Activated naive CD8-positive, alpha-beta T cell treated with anti-CD3 and anti-CD28 coated beads for 36 hours (primary cell): ENCODE data around the gene C6orf15. TPM values are rescaled to one million over a fixed set of nuclear protein-coding genes. Genes with fewer than 3 reads are reported as not detected.
A peak's percentile ranks its signal among the peaks of the same experiment; 100 is the strongest.

ENCODE experiments used
- DNase-seq: peaks from one replicate; pipeline ENCODE4 v3.0.0; 2021
- H3K27ac Mint-ChIP-seq: one replicate; pipeline ENCODE4 v1.8.0; 2022; ENCODE audit warnings: mild to moderate bottlenecking, moderate library complexity, mixed read lengths
- H3K27me3 Mint-ChIP-seq: one replicate; pipeline ENCODE4 v1.8.0; 2022; ENCODE audit warnings: mild to moderate bottlenecking, mixed read lengths
- H3K36me3 Mint-ChIP-seq: one replicate; pipeline ENCODE4 v1.8.0; 2021; ENCODE audit warnings: mild to moderate bottlenecking, mixed read lengths
- H3K4me1 Mint-ChIP-seq: one replicate; pipeline ENCODE4 v1.8.0; 2021; ENCODE audit warnings: mixed read lengths
- H3K4me3 Mint-ChIP-seq: one replicate; pipeline ENCODE4 v1.8.0; 2022; ENCODE audit warnings: mild to moderate bottlenecking, moderate library complexity, mixed read lengths
- H3K9me3 Mint-ChIP-seq: one replicate; pipeline ENCODE4 v1.8.0; 2022; ENCODE audit warnings: mixed read lengths
- total RNA-seq, 2 experiments: library from RNA; stranded (reverse); gene quantifications; one replicate each; pipeline ENCODE4 v1.2.3, GENCODE V29; 2021

Gene C6orf15
- total RNA-seq, 2 experiments from 2014 or later = not detected

DNA sequence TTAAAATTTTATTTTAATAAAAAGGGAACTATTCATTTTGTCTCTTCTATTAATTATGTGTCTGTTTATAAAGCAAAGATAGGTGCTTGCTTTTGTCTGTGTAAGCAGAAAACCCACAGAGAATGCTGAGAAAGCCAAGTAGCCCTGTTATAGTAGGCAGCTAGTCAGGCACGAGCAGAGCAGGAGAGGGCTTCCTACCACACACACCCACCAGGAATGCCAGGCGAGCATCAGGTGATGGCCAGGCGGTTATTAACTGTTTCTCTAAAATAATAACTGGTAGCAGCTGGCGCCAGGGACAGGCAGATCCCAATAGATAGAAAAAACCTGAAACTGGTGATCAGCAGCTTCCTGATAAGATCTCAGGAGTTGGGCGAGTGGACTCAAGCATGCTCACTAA, 15.7 kb downstream of the C6orf15 start:
- Mint-ChIP-seq H3K9me3 (no peaks in the 10 kb centered on the region), H3K27ac (no peak overlapping the region), H3K4me3 (no peak overlapping the region), H3K4me1 (peaks cover 28% of the 10 kb centered on the region), H3K36me3 (no peaks in the 10 kb centered on the region), H3K27me3 (no peaks in the 10 kb centered on the region)
- no peak for DNase-seq

DNA sequence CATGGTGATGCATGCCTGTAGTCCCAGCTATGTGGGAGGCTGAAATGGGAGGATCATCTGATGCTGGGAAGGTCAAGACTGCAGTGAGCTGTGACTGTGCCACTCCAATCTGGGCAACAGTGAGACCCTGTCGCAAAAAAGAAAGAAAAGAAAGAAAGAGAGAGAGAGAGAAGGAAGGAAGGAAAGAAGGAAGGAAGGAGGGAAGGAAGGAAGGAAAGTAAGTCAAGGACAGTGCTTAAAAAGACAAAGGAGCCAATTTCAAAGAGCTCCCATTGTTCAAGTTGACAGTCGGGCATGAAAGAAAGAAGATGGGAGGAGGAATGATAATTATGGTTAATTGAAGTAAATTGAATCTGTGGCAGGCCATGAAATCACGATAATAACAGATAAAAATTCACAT, 16.2 kb downstream of the C6orf15 start:
- Mint-ChIP-seq H3K4me1 (peaks cover 28% of the 10 kb centered on the region), H3K4me3 (no peak overlapping the region), H3K27ac (no peak overlapping the region), H3K36me3 (no peaks in the 10 kb centered on the region), H3K27me3 (no peaks in the 10 kb centered on the region), H3K9me3 (no peaks in the 10 kb centered on the region)
- no peak for DNase-seq

DNA sequence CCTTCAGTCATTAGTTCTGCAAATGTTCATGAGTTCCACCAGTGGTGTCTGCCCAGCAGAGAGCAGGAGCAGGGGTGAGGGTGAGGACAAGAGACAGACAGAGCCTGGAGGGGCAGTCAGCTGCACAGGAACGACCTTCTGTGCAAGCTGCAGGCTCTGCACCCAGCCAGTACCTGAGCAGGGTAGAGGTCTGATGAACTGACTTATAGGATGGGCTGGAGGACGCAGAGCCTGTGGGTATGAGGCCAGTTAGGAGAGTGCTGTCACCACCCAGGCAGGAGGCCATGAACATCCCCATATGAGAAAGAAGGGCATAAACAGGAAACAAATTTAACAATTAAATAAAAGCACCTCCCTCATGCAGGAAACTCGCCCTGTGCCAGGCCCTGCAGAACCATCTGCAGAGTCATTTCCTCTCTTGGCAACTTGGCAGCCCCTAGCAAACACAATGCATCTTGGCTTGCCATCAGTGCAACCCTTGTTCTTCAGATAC, 17.9 kb downstream of the C6orf15 start:
- Mint-ChIP-seq H3K27me3 (no peaks in the 10 kb centered on the region), H3K27ac (peak overlapping the region; percentile 89), H3K9me3 (no peaks in the 10 kb centered on the region), H3K4me1 (peaks cover 28% of the 10 kb centered on the region), H3K36me3 (no peaks in the 10 kb centered on the region), H3K4me3 (no peak overlapping the region)
- no peak for DNase-seq

DNA sequence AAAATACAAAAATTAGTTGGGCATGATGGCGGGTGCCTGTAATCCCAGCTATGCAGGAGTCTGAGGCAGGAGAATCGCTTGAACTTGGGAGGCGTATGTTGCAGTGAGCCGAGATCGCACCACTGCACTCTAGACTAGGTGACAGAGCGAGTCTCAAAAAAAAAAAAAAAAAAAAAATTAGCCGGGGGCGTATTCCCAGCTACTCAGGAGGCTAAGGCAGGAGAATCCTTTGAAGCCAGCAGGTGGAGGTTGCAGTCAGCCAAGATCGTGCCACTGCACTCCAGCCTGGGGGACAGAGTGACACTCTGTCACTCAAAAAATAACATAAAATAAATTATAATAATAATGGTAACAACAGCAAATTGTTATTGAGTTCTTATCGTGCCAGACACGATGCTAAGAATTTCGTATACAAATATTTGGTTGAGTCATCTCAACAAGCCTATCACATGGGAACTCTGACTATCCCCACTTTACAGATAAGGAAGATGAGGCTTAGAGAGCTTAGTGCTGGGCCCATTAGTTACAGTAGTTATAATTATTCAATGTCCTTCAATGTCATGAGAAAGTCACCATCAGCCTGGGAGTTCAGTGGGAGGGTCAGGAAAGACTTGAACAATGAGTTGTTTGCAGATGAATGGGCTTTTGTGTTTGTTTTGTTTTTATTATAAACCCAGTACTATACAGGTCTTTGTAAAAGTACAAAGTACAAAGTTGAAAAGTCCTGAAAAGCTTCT, 19.4 kb downstream of the C6orf15 start:
- no peak for DNase-seq
- no peaks in the 10 kb centered on the region for H3K27me3 Mint-ChIP-seq
- H3K9me3 Mint-ChIP-seq = no peaks in the 10 kb centered on the region
- no peaks in the 10 kb centered on the region for H3K36me3 Mint-ChIP-seq
- no peak overlapping the region for H3K4me3 Mint-ChIP-seq
- no peak overlapping the region for H3K27ac Mint-ChIP-seq
- peaks cover 28% of the 10 kb centered on the region for H3K4me1 Mint-ChIP-seq

DNA sequence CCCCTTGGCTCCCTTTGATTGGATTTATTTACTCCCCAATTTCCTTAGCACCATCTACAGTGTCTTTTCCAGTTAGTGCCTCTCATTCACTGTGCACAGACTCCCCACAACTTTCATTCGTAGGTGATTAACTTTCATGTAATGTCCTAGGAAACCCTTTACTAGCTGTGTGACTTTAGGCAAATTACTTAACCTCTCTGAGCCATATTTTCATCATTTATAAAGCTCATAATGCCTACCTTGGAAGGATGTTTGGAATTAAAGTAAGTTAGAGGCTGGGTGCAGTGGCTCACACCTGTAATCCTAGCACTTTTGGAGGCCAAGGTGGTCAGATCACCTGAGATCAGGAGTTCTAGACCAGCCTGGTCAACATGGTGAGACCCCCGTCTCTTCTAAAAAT, 20.1 kb downstream of the C6orf15 start:
- DNase-seq = no peak
- no peak overlapping the region for H3K27ac Mint-ChIP-seq
- H3K4me1 Mint-ChIP-seq = peaks cover 29% of the 10 kb centered on the region

DNA sequence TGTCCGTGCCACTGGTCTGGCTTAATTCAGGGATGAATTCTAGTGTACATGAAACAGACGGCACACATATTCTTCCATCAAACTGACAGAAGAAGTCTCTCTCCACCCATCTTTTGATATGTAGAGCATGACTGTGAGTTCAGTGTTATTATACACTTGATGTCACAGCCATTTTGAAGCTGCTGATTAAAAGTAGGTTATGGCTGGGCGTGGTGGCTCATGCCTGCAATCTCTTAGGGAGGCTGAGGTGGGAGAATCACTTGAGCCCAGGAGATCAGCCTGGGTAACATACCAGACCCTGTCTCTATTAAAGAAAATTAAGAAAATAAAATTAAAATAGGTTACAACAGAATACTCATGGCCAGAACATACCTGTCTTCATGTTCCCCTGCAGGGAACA, 20.7 kb downstream of the C6orf15 start:
- Mint-ChIP-seq H3K4me3 (no peak overlapping the region), H3K36me3 (no peaks in the 10 kb centered on the region), H3K9me3 (no peaks in the 10 kb centered on the region), H3K4me1 (peaks cover 29% of the 10 kb centered on the region), H3K27me3 (no peaks in the 10 kb centered on the region), H3K27ac (no peak overlapping the region)
- DNase-seq = no peak

More for the DNA sequence above, 20.1 kb downstream of the C6orf15 start:
- H3K36me3 Mint-ChIP-seq = no peaks in the 10 kb centered on the region
- H3K27me3 Mint-ChIP-seq = no peaks in the 10 kb centered on the region
- no peaks in the 10 kb centered on the region for H3K9me3 Mint-ChIP-seq
- H3K4me3 Mint-ChIP-seq = no peak overlapping the region

DNA sequence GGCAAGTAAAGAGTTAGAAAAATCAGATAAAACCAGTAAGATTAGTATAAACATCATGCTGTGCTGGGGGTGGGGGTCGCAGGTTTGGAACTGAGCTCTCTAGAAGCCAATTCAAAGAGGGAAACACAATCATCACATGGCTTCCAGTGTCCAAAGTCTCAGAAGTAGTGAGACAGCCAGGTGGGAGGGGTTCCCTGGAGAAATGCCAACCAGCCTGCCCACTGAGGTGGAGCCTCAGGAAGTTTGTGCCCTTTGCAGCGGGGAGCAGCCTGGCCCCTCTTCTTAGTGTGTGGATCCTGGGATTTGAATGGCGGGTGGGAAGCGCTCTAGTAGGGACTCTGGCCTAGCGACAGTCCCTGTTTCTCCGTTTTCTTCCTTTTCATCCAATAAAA, 21.4 kb downstream of the C6orf15 start:
- H3K27me3 Mint-ChIP-seq = peaks cover 1% of the 10 kb centered on the region
- H3K4me3 Mint-ChIP-seq = no peak overlapping the region
- no peak overlapping the region for H3K27ac Mint-ChIP-seq
- H3K4me1 Mint-ChIP-seq = peaks cover 24% of the 10 kb centered on the region
- H3K36me3 Mint-ChIP-seq = no peaks in the 10 kb centered on the region
- H3K9me3 Mint-ChIP-seq = no peaks in the 10 kb centered on the region
- DNase-seq = no peak

DNA sequence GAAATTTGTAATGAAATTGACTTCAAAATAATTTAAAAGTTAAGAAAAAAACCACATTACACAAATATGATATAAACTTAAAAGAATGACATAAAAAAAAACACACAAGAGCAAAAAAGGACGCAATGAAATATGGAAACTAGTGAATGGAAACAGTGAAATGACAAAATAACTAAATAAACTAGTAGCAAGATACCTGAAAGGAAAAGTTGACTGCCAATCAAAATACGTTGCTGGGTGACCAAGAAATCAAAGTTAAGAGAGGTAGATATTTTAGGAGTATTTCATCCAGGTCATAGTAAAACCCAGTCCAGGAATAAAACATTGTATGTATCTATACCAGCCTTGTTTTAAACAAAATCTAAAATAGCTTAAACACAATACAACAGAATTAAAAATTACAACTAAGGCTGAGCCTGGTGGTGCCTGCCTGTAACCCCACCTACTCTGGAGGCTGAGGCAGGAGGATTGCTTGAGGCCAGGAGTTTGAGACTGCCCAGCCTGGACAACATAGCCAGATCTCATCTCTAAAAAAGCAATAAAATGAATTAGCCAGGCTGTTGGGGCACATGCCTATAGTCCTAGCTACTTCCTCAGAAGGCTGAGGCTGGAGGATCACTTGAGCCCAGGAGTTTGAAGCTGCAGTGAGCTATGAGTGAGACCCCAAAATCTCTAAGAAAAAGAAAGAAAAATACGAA, 22.0 kb downstream of the C6orf15 start:
- H3K27ac Mint-ChIP-seq = no peak overlapping the region
- no peaks in the 10 kb centered on the region for H3K9me3 Mint-ChIP-seq
- no peak for DNase-seq
- H3K4me1 Mint-ChIP-seq = peaks cover 23% of the 10 kb centered on the region
- H3K36me3 Mint-ChIP-seq = no peaks in the 10 kb centered on the region
- H3K27me3 Mint-ChIP-seq = peaks cover 7% of the 10 kb centered on the region
- no peak overlapping the region for H3K4me3 Mint-ChIP-seq

DNA sequence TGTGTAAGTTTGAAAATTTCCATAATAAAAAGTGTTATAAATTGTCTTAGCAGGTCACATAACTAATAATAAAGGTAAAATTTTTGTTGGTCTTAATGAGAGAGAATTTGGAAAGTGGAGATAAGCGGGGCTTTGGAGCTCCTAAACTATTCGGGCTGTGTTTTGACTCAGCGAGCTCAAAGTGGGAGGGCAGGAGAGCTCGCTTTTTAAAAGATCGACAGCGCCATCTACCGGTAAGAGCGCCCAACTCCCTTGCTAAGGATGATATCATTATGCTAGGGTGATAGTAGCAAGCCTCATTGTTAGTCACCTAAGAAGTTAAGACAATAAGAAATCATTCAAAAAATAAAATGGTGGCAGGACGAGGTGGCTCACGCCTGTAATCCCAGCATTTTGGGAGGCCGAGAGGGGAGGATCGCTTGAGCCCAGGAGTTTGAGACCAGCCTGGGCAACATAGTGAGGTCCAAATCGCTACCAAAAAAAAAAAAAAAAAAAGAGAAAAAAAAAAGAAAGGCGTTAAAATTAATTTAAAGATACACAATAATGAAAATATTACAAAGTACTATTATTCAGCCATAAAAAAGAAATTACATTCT, 24.8 kb downstream of the C6orf15 start:
- H3K27ac Mint-ChIP-seq = no peak overlapping the region

DNA sequence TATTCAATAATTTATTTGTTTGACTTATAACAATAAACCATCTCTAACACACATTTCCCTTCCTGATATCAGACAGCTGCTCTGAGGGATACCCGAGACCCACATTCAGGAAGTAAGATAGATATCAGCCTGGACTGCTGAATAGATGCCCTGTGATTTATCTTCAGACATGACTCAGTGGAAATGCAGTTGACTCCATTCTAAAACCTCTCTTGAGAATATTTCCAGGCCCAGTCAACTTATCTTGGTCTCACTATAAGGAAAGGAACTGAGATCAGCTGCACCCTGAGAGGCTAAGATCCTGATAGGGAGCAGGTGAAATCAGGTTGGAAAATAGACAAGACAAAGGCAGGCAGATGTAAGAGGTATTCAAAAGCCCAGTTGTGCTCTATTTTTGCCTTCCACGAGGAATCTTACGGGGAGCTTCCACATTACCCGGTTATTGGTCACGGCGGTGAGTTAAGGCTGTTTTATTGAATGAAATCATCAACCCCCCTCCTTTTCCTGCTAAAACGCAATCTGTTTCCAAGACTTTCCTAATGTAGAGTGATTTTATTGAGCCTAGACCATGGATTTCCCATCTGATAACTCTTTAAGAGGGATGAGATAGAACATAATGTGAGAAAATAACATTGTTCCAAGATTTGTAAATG, 25.5 kb downstream of the C6orf15 start:
- H3K27ac Mint-ChIP-seq = no peak overlapping the region
- H3K27me3 Mint-ChIP-seq = peaks cover 7% of the 10 kb centered on the region
- H3K4me3 Mint-ChIP-seq = no peak overlapping the region
- no peaks in the 10 kb centered on the region for H3K9me3 Mint-ChIP-seq
- no peak for DNase-seq
- H3K4me1 Mint-ChIP-seq = peaks cover 12% of the 10 kb centered on the region
- no peaks in the 10 kb centered on the region for H3K36me3 Mint-ChIP-seq

More for the DNA sequence above, 24.8 kb downstream of the C6orf15 start:
- Mint-ChIP-seq H3K4me1 (peaks cover 12% of the 10 kb centered on the region), H3K4me3 (no peak overlapping the region), H3K27me3 (peaks cover 7% of the 10 kb centered on the region), H3K9me3 (no peaks in the 10 kb centered on the region), H3K36me3 (no peaks in the 10 kb centered on the region)
- peak; percentile 78 for DNase-seq

DNA sequence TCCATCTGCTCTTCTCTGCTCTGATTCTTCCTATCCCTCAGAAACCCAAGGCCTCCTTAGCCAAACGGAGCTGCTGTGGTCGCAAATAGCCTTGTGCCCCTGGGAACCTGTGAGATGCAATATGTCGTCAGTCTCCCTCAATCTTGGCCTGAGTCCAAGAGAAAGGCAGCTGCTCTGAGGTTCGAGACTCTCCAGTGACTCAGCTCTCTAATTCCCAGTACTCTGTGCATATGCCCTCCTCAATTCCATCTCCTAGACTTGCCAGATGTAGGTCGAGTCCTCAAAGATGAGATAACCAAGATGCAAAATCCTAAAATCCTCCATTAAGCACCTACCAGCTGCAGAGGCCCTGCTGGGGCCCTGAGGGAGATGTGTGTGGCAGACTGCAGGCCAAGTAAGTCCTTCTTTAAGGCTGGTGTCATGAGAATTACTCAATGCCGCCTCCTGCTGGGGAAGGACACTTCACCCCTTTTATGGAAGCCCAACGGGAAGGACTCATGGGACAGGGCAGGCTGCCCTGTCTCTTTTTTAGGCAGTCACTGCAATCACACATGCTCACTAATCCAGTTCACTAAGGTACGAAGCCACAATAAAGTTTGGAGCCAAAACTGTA, 28.5 kb downstream of the C6orf15 start:
- H3K27ac Mint-ChIP-seq = no peak overlapping the region
- no peaks in the 10 kb centered on the region for H3K36me3 Mint-ChIP-seq
- H3K27me3 Mint-ChIP-seq = peaks cover 7% of the 10 kb centered on the region
- peak; percentile 33 for DNase-seq
- H3K9me3 Mint-ChIP-seq = no peaks in the 10 kb centered on the region
- H3K4me3 Mint-ChIP-seq = no peak overlapping the region
- H3K4me1 Mint-ChIP-seq = peaks cover 20% of the 10 kb centered on the region

DNA sequence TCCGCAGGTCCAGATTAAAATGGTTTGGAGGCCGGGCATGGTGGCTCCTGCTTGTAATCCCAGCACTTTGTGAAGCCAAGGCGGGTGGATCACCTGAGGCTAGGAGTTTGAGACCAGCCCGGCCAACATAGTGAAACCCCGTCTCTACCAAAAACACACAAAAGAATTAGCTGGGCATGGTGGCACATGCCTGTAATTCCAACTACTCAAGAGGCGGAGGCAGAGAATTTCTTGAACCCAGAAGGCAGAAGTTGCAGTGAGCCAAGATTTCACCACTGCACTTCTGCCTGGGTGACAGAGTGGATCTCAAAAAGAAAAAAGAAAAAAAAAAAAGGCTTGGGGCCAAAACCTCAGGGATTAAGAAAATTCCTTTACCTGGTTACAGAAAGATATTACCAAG, 30.5 kb downstream of the C6orf15 start:
- no peak for DNase-seq
- Mint-ChIP-seq H3K9me3 (no peaks in the 10 kb centered on the region), H3K36me3 (no peaks in the 10 kb centered on the region), H3K27me3 (peaks cover 7% of the 10 kb centered on the region), H3K4me3 (no peak overlapping the region), H3K27ac (no peak overlapping the region), H3K4me1 (peaks cover 12% of the 10 kb centered on the region)

DNA sequence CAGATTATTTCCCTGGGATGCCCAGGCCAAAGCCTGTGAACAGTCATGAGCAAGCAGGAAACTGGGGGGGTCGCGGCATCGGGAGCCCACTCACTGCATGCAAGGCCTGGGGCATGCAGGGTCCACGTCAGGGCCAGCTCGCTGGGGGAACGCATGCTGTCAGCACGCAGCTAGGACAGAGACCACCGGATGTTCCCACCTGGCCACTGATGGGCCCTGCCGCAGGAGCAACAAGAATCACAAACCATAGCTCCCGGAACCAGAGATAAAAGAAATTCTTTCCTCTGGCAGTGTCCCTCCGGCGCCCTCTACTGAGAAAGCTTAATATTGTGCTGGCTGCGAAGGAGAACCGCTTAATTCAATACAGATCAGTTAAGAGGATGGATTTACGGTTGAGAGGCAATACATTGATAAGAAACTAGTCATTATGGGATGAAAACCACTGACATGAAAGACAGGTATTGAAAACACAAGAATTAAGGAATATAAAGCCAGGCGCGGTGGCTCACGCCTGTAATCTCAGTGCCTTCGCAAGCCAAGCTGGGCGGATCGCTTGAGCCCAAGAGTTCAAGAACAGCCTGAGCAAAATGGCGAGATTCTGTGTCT, 32.6 kb downstream of the C6orf15 start:
- Mint-ChIP-seq H3K9me3 (no peaks in the 10 kb centered on the region), H3K36me3 (no peaks in the 10 kb centered on the region), H3K4me3 (peak overlapping the region; percentile 50), H3K27ac (no peak overlapping the region), H3K4me1 (peaks cover 11% of the 10 kb centered on the region), H3K27me3 (no peaks in the 10 kb centered on the region)
- peak; percentile 66 for DNase-seq

DNA sequence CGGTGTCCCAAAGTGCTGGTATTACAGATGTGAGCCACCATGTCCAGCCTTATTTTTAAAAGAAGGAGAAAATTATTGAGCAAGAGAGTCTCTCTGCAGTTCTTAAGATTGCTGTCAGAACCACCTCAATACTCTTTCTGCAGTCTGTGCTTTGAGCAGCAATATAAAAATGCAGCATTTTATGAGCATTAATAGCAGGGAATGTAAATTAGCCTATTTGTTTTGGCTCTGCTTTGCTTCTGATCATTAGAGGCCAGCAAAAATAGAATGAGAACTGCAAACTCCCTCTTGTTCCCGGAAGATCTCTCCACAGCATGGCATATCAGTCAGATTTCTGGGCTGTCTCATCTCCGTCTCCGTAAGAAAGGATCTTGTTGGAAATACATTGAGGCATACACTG, 35.8 kb downstream of the C6orf15 start:
- Mint-ChIP-seq H3K36me3 (no peaks in the 10 kb centered on the region), H3K27me3 (no peaks in the 10 kb centered on the region), H3K9me3 (no peaks in the 10 kb centered on the region), H3K4me3 (no peak overlapping the region), H3K4me1 (peaks cover 8% of the 10 kb centered on the region), H3K27ac (no peak overlapping the region)
- no peak for DNase-seq
